ENCODE measurements around the gene PBOV1. TPM values are rescaled to one million over a fixed set of nuclear protein-coding genes. Genes with fewer than 3 reads are reported as not detected.

Gene PBOV1
- total RNA-seq, 1 experiment from 2014 or later: not detected

- ChIA-PET CTCF (no interaction called here), RAD21 (ENCODE audit: low non-redundant PET in 1 of 2, low total read pairs in 2 of 2, uncharacterized antibody in 2 of 2, unreplicated experiment in 2 of 2) (no interaction called here), POLR2A (no interaction called here)
- Histone ChIP-seq H3K9me3 (ENCODE audit: control insufficient read depth in 1 of 2, insufficient read depth in 1 of 2, low read depth in 1 of 2, low read length in 2 of 2) (no peaks in the 10 kb centered on the region), H3K79me2 (ENCODE audit: insufficient read depth, low read length) (no peaks in the 10 kb centered on the region), H4K20me1 (ENCODE audit: insufficient read depth) (no peaks in the 10 kb centered on the region), H2AFZ (ENCODE audit: low read depth, low read length, poor library complexity, severe bottlenecking) (no peak overlapping the region), H3K27me3 (ENCODE audit: insufficient read depth, low read length) (no peaks in the 10 kb centered on the region), H3K9ac (ENCODE audit: low read length) (no peak overlapping the region), H3K4me1 (ENCODE audit: control insufficient read depth in 1 of 2, insufficient read depth in 2 of 2, low read length in 2 of 2) (no peaks in the 10 kb centered on the region), H3K27ac (ENCODE audit: low read depth, low read length) (no peak overlapping the region), H3K36me3 (ENCODE audit: control insufficient read depth in 1 of 2, insufficient read depth in 2 of 2, low read length in 2 of 2) (no peaks in the 10 kb centered on the region), H3K4me2 (ENCODE audit: low read length) (no peak overlapping the region), H3K9me2 (ENCODE audit: insufficient read depth) (no peaks in the 10 kb centered on the region), H3K4me3 (replicated peaks in 1 of 2; ENCODE audit: low read depth in 1 of 2, low read length in 2 of 2) (no peak overlapping the region)
- no TSS peak for BruUV-seq (replicated peaks)
- intact Hi-C loops (cut with micrococcal nuclease): no loop called here
- no peak for TF ChIP-seq EZH2phosphoT487 (IDR thresholded peaks at IDR 0.05; ENCODE audit: borderline replicate concordance)
- no peak for TF ChIP-seq CTCF (IDR thresholded peaks at IDR 0.05 in 2 of 3, conservative IDR thresholded peaks at IDR 0.05 in 1 of 3; ENCODE audit: borderline replicate concordance in 1 of 3, insufficient read depth in 1 of 3, low read depth in 2 of 3, low read length in 2 of 3)
- no peak for TF ChIP-seq POLR2A (IDR thresholded peaks at IDR 0.05; ENCODE audit: borderline replicate concordance, extremely low read depth, insufficient read depth, insufficient read length)
- no peak for TF ChIP-seq CEBPB (IDR thresholded peaks at IDR 0.05; ENCODE audit: low read depth)
- TF ChIP-seq ZFX (IDR thresholded peaks at IDR 0.05): no peak
- TF ChIP-seq ATF3 (IDR thresholded peaks at IDR 0.05): no peak
- no peak for TF ChIP-seq YY1 (IDR thresholded peaks at IDR 0.05; ENCODE audit: extremely low read depth, insufficient replicate concordance, low read depth, low read length)
- no peak for TF ChIP-seq FOSL1 (IDR thresholded peaks at IDR 0.05; ENCODE audit: low read depth)
- TF ChIP-seq MAX (IDR thresholded peaks at IDR 0.05): no peak
- TF ChIP-seq JUND (IDR thresholded peaks at IDR 0.05): no peak
- TF ChIP-seq SRF (IDR thresholded peaks at IDR 0.05; ENCODE audit: low read depth): no peak
- no peak for TF ChIP-seq SP1 (IDR thresholded peaks at IDR 0.05; ENCODE audit: low read depth)
- TF ChIP-seq RAD21 (IDR thresholded peaks at IDR 0.05; ENCODE audit: low read depth): no peak
- no peak for TF ChIP-seq EZH2 (IDR thresholded peaks at IDR 0.05)
- TF ChIP-seq CBX3 (IDR thresholded peaks at IDR 0.05; ENCODE audit: low read depth): no peak
- TF ChIP-seq TCF7L2 (IDR thresholded peaks at IDR 0.05; ENCODE audit: borderline replicate concordance, extremely low read depth, insufficient read depth, insufficient read length): no peak
- TF ChIP-seq POLR2AphosphoS5 (IDR thresholded peaks at IDR 0.05; ENCODE audit: low read depth, low read length): no peak
- TF ChIP-seq REST (IDR thresholded peaks at IDR 0.05; ENCODE audit: low read depth): no peak
- TF ChIP-seq SIN3A (IDR thresholded peaks at IDR 0.05; ENCODE audit: low read depth): no peak
- no peak for TF ChIP-seq ZNF274 (IDR thresholded peaks at IDR 0.05; ENCODE audit: low read depth, low read length)
- DNase-seq (ENCODE audit: low read depth, low spot score) (no peak), ATAC-seq (no peak)
Measured at GRCh38 chr6:138182939-138183789, 35.1 kb downstream of the PBOV1 start.
